ENCODE data around the gene TMEM202. TPM values are rescaled to one million over a fixed set of nuclear protein-coding genes. Genes with fewer than 3 reads are reported as not detected.

TMEM202 gene
- not detected in 2 replicates for total RNA-seq (2021)
- Bru-seq, nascent RNA, result not detected
- BruChase-seq, experiment 1, labeled RNA remaining after a 2-hour chase, result percentile 6 among the genes with signal in this experiment
- not detected for BruChase-seq, experiment 2, labeled RNA remaining after a 6-hour chase
- long read RNA-seq, result 0 reads

- Histone ChIP-seq H3K27ac (no peak within 1 kb of the TSS), H3K79me2 (ENCODE audit: low read depth) (no peaks in the 10 kb centered on the region), H3K9me2 (ENCODE audit: insufficient read depth) (no peaks in the 10 kb centered on the region), H3K4me3 (no peak within 1 kb of the TSS), H3K4me1 (replicated peaks; ENCODE audit: insufficient read depth) (no peaks in the 10 kb centered on the region), H3K27me3 (ENCODE audit: insufficient read depth, low read depth) (peaks cover 16% of the 10 kb centered on the region), H3K9me3 (ENCODE audit: insufficient read depth, low read depth) (no peaks in the 10 kb centered on the region), H3K36me3 (ENCODE audit: low read depth) (no peaks in the 10 kb centered on the region), H3K4me2 (no peak within 1 kb of the TSS), H2AFZ (no peak within 1 kb of the TSS), H4K20me1 (ENCODE audit: insufficient read depth) (no peaks in the 10 kb centered on the region), H3F3A (ENCODE audit: insufficient read depth, low read depth) (no peaks in the 10 kb centered on the region)
- TF ChIP-seq CTCF (conservative IDR thresholded peaks at IDR 0.05), result no peak
- no peak for TF ChIP-seq EZH2 (IDR thresholded peaks at IDR 0.05; ENCODE audit: low read depth)
- POLR2A ChIA-PET (ENCODE audit: unreplicated experiment), result interaction anchor here (0.6 kb wide), 1 partner anchor 365 kb away, joined by 7 read pairs; no protein-coding TSS in a partner anchor
- no TSS peak for BruUV-seq (replicated peaks)
- DNase-seq, result no peak
- intact Hi-C loops (cut with micrococcal nuclease; ENCODE audit: unreplicated experiment), result no loop called here
- CTCF ChIA-PET, result no interaction called here
These were observed at the start of gene TMEM202 for GRCh38 chr15:72397796-72398588. TMEM202 (plus strand) TSS chr15:72398305; CDS start chr15:72398327, 22 bp downstream.

GRCh38 chr15:72353266-72353665, 44.8 kb upstream of the TMEM202 start:
- Histone ChIP-seq H3K36me3 (ENCODE audit: low read depth) (peaks cover 19% of the 10 kb centered on the region), H3K4me2 (peak overlapping the region; percentile 47), H3K27me3 (ENCODE audit: insufficient read depth, low read depth) (no peaks in the 10 kb centered on the region), H3K9me2 (ENCODE audit: insufficient read depth) (no peaks in the 10 kb centered on the region; the same call in 1 of the 2 replicates), H3K79me2 (ENCODE audit: low read depth) (no peaks in the 10 kb centered on the region; the same call in 1 of the 2 replicates), H4K20me1 (ENCODE audit: insufficient read depth) (peaks cover 9% of the 10 kb centered on the region), H3K9me3 (ENCODE audit: insufficient read depth, low read depth) (no peaks in the 10 kb centered on the region), H3K4me1 (replicated peaks; ENCODE audit: insufficient read depth) (peaks cover 15% of the 10 kb centered on the region), H3K27ac (peak overlapping the region; percentile 42), H3K4me3 (no peak overlapping the region), H2AFZ (no peak overlapping the region), H3F3A (ENCODE audit: insufficient read depth, low read depth) (peaks cover 14% of the 10 kb centered on the region)
- intact Hi-C loops (cut with micrococcal nuclease; ENCODE audit: unreplicated experiment), result no loop called here
- POLR2A ChIA-PET (ENCODE audit: unreplicated experiment), result no interaction called here
- TF ChIP-seq EZH2 (IDR thresholded peaks at IDR 0.05; ENCODE audit: low read depth) (no peak), CTCF (conservative IDR thresholded peaks at IDR 0.05) (no peak)
- peak in 1 of 2 experiments; percentile 74 for DNase-seq
- no TSS peak for BruUV-seq (replicated peaks)
- CTCF ChIA-PET, result no interaction called here

GRCh38 chr15:72354496-72354895, 43.6 kb upstream of the TMEM202 start:
- CTCF ChIA-PET, result no interaction called here
- POLR2A ChIA-PET (ENCODE audit: unreplicated experiment), result no interaction called here

More at GRCh38 chr15:72354496-72354895, 43.6 kb upstream of the TMEM202 start:
- Histone ChIP-seq H2AFZ (no peak overlapping the region), H3K4me2 (no peak overlapping the region), H3K9me2 (ENCODE audit: insufficient read depth) (no peaks in the 10 kb centered on the region; the same call in 1 of the 2 replicates), H3K79me2 (ENCODE audit: low read depth) (no peaks in the 10 kb centered on the region; the same call in 1 of the 2 replicates), H3K27me3 (ENCODE audit: insufficient read depth, low read depth) (no peaks in the 10 kb centered on the region), H3K36me3 (ENCODE audit: low read depth) (peaks cover 12% of the 10 kb centered on the region), H3K9me3 (ENCODE audit: insufficient read depth, low read depth) (no peaks in the 10 kb centered on the region), H3F3A (ENCODE audit: insufficient read depth, low read depth) (peaks cover 14% of the 10 kb centered on the region), H4K20me1 (ENCODE audit: insufficient read depth) (peaks cover 9% of the 10 kb centered on the region), H3K27ac (no peak overlapping the region), H3K4me3 (no peak overlapping the region), H3K4me1 (replicated peaks; ENCODE audit: insufficient read depth) (peaks cover 19% of the 10 kb centered on the region)
- no peak for TF ChIP-seq EZH2 (IDR thresholded peaks at IDR 0.05; ENCODE audit: low read depth)
- no peak for TF ChIP-seq CTCF (conservative IDR thresholded peaks at IDR 0.05)
- intact Hi-C loops (cut with micrococcal nuclease; ENCODE audit: unreplicated experiment), result no loop called here
- DNase-seq, result no peak
- BruUV-seq (replicated peaks), result no TSS peak
